GM10847 (cell line): Measurements from ENCODE around the gene GNG12.

Source experiments
- POLR2A ChIP-seq: IDR thresholded peaks from 2 replicates; pipeline ENCODE4 v1.6.1; 2011; ENCODE audit not compliant: insufficient read length; ENCODE audit errors: extremely low read depth

The GNG12 gene

GRCh38 chr1:67666636-67667035 lies 166.6 kb downstream of the GNG12 start:
- no peak for TF ChIP-seq POLR2A

GRCh38 chr1:67664048-67664447 lies 169.2 kb downstream of the GNG12 start:
- TF ChIP-seq POLR2A = no peak

DNA sequence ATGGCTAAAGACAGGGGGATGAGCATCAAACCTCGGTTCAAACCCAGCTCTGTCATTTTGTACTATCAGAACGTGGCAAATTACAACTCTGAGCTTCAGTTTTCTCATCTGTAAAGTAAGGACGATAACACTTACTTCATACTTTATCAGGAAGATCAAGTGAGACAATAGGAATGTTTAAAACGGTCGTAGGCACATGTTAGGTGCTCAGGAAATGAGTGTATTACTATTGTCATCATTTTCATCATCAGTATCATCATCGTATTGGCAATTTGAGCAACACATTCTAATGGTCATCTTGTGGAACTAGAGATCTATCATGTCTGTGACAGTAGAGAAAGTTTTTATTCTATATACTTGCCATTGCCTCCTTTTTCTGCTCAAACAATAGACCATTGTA lies 170.4 kb downstream of the GNG12 start:
- no peak for TF ChIP-seq POLR2A

GRCh38 chr1:67659229-67659628 lies 174.0 kb downstream of the GNG12 start:
- TF ChIP-seq POLR2A = no peak

GRCh38 chr1:67655581-67655980 lies 177.7 kb downstream of the GNG12 start:
- TF ChIP-seq POLR2A = no peak

- no peak for TF ChIP-seq POLR2A
These were observed 180.0 kb downstream of the GNG12 start for GRCh38 chr1:67653304-67653703.

- no peak for TF ChIP-seq POLR2A
These were observed 180.5 kb downstream of the GNG12 start for GRCh38 chr1:67652800-67653199.
